K562 (cell line): ENCODE data around the gene ZNF865. TPM values are rescaled to one million over a fixed set of nuclear protein-coding genes. Genes with fewer than 3 reads are reported as not detected.
A peak's percentile ranks its signal among the peaks of the same experiment; 100 is the strongest.

ENCODE experiments used
- ESRRA ChIP-seq: fragments of 450-650 bp; IDR thresholded peaks from 2 replicates; pipeline ENCODE4 v1.6.1; 2014; ENCODE audit warnings: low read depth, mild to moderate bottlenecking, moderate library complexity, borderline replicate concordance
- POLR2G ChIP-seq: fragments of 200-400 bp; formaldehyde crosslinking; IDR thresholded peaks from 2 replicates; pipeline ENCODE4 v1.6.1; 2017; ENCODE audit warnings: low read depth, mild to moderate bottlenecking, antibody characterized with exemption, low read length, moderate library complexity
- ZNF277 ChIP-seq: fragments of 250-450 bp; sonication (Bioruptor Pico); IDR thresholded peaks from 2 replicates; pipeline ENCODE4 v1.8.0; 2022; ENCODE audit warnings: inconsistent platforms, mild to moderate bottlenecking, moderate library complexity, borderline replicate concordance
- polyA plus RNA-seq, 8 experiments: library from polyadenylated mRNA; depleted of rRNA in 4 of 8; stranded (reverse) in 5 of 8; unstranded in 3 of 8; fragments of >200 nt; fragmentation: Nextera tagmentation in 2 of 8; fragmentation: Illumina TruSeq in 1 of 8; extraction: Ambion mirVana in 2 of 8; extraction: Trizol in 1 of 8; gene quantifications; 2 replicates each; pipeline versions ENCODE4 v1.2.1 to v1.2.3, GENCODE V29; 2011 to 2014; ENCODE audit warnings: inconsistent platforms in 1 of 8, missing spikeins in 1 of 8
- total RNA-seq, 7 experiments: library from RNA; depleted of rRNA in 6 of 7; stranded (reverse); fragments of >200 nt in 6 of 7; fragmentation: Illumina TruSeq in 2 of 7; extraction: Trizol in 2 of 7; gene quantifications; 2 replicates each; pipeline versions ENCODE4 v1.2.1 to v1.2.3, GENCODE V29; 2011 to 2021; ENCODE audit warnings: low replicate concordance in 1 of 7
- TF ChIP-seq, protein P1 (sequence below): sonication (generic); formaldehyde crosslinking; IDR thresholded peaks from 2 replicates; pipeline ENCODE4 v1.8.1; 2023; ENCODE audit warnings: mild to moderate bottlenecking, missing genetic modification reagents

The ZNF865 gene
- total and polyA plus RNA-seq, 9 of the 15 experiments (the other 6 are each of a cell fraction or from before 2014, with no cell fraction given) = 0.40 to 18.8 (median 1.6) TPM; not detected in 2

DNA sequence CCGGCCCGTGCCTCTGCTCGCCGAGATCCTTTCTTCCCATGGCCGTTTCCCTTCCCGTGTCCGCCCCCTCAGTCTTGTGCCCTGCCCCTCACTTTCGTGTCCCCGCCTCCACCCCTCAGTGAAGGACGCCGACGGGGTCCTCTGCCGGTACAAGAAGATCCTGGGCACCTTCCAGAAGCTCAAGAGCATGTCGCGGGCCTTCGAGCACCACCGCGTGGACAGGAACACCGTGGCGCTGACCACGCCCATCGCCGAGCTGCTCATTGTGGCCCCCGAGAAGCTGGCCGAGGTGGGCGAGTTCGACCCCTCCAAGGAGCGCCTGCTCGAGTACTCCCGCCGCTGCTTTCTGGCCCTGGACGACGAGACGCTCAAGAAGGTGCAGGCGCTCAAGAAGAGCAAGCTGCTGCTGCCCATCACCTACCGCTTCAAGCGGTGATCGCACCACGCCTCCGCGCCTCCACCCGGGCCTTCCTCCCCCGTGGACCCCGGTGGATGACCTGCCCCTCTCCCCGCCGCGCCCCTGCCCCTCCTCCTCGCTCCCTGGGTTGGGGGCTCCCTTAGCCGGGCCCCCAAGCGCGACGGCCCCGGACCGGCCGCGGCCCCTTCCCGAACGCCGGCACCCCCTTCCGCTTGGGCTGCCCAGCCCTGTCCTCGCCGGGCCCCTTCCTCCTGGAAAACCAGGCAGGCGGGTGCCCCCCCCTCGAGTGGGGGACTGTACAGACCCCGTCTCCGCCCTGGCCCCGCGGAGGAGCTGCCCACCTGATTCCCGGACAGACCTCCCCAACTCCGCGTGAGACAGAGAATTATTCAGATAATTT, 47.1 kb downstream of the ZNF865 start (continued):
- TF ChIP-seq, protein P1, sequence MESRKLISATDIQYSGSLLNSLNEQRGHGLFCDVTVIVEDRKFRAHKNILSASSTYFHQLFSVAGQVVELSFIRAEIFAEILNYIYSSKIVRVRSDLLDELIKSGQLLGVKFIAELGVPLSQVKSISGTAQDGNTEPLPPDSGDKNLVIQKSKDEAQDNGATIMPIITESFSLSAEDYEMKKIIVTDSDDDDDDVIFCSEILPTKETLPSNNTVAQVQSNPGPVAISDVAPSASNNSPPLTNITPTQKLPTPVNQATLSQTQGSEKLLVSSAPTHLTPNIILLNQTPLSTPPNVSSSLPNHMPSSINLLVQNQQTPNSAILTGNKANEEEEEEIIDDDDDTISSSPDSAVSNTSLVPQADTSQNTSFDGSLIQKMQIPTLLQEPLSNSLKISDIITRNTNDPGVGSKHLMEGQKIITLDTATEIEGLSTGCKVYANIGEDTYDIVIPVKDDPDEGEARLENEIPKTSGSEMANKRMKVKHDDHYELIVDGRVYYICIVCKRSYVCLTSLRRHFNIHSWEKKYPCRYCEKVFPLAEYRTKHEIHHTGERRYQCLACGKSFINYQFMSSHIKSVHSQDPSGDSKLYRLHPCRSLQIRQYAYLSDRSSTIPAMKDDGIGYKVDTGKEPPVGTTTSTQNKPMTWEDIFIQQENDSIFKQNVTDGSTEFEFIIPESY (CRISPR knock-in tag) = 0 out of 2 replicates have a peak, but pooled peaks have one; percentile 36
- TF ChIP-seq ZNF277 (CRISPR knock-in tag) (0 out of 2 replicates have a peak, but pooled peaks have one; percentile 48), POLR2G (peak; percentile 45; the same call in 1 of the 2 replicates), ESRRA (no peak)
